Upper lobe of right lung (tissue), 1 donor: ENCODE measurements around the gene ALDH16A1. TPM values are rescaled to one million over a fixed set of nuclear protein-coding genes. Genes with fewer than 3 reads are reported as not detected.

ENCODE experiments used
- ATAC-seq: fragments of 200-7000 bp; cut with Tn5 transposase; one replicate; pipeline ENCODE4 v1.9.1; 2020; ENCODE audit warnings: mild to moderate bottlenecking, moderate library complexity
- DNase-seq: peaks from one replicate; pipeline ENCODE4 v3.0.0-alpha.2; 2020
- H3K27ac ChIP-seq: fragments of 200-600 bp; one replicate; pipeline ENCODE4 v1.8.0; 2022
- H3K27me3 ChIP-seq: fragments of 200-600 bp; one replicate; pipeline ENCODE4 v1.8.0; 2022; ENCODE audit warnings: mild to moderate bottlenecking
- H3K36me3 ChIP-seq: fragments of 200-600 bp; one replicate; pipeline ENCODE4 v1.8.0; 2022
- H3K4me1 ChIP-seq: fragments of 200-600 bp; one replicate; pipeline ENCODE4 v1.8.0; 2022
- H3K4me3 ChIP-seq: fragments of 200-600 bp; one replicate; pipeline ENCODE4 v1.8.0; 2022; ENCODE audit warnings: mild to moderate bottlenecking
- H3K9me3 ChIP-seq: fragments of 200-600 bp; one replicate; pipeline ENCODE4 v1.8.0; 2022
- intact Hi-C: fragments of 100-400 bp; cut with DNase I; formaldehyde crosslinking; loops from one replicate; pipeline ENCODE4 v1.11.0; 2022
- total RNA-seq: library from RNA; stranded (reverse); fragmentation: NEBNext Ultra II Directional; extraction: Animal tissue kit (Norgen Biotek cat#: 25700); gene quantifications from one replicate; pipeline ENCODE4 v1.2.1, GENCODE V29; 2021
- TF ChIP-seq, protein P1 (sequence below): fragments of 200-600 bp; IDR thresholded peaks from one replicate; pipeline ENCODE4 v1.8.0; 2022; ENCODE audit warnings: antibody characterized with exemption
- donor health status: DM: no; HTN: yes; CAD: no; lungs with severe emphysema.

The ALDH16A1 gene
- total RNA-seq, 1 donor from 2014 or later, result 32.3 TPM

DNA sequence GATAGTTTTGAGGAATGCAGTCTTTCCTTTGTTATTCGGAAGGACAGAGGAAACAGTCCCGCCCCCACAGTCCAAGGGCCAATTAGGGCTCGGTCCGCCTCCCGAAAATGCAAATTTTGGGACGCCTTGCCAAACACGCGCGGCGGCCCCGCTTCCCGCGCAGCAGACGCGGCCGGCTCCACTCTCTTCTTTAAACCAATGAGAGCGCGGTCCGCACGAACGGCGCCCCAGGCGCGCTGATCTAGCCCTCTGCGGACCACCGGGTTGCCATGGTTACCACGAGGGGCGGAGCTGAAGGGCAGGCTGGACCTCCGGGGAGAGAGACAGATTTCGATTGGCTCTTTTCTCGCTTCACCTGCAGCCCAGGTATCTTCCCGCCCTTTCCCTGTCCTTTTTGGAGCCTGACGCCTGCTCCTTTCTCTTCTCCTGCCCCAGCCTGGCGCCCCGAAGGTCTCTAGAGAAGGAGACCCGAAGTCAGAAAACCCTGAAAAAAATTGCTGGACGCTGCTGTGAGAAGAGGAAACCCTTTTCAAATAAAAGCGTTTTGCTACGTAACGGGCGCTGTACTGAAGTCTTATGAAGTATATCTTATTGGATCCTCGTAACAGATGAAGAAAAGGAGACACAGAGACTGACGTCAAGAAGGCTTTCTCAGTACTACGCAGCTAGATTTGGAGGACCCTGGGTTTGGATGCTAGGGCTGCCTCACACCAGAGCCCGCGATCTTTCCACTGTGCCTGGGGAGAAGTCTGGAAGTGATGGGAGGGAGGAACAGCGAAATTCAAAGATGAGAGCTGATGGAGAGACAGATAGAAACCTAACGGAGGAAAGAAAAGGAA is 31.8 kb upstream of the ALDH16A1 start:
- no peaks in the 10 kb centered on the region for H3K36me3 ChIP-seq
- TF ChIP-seq, protein P1, sequence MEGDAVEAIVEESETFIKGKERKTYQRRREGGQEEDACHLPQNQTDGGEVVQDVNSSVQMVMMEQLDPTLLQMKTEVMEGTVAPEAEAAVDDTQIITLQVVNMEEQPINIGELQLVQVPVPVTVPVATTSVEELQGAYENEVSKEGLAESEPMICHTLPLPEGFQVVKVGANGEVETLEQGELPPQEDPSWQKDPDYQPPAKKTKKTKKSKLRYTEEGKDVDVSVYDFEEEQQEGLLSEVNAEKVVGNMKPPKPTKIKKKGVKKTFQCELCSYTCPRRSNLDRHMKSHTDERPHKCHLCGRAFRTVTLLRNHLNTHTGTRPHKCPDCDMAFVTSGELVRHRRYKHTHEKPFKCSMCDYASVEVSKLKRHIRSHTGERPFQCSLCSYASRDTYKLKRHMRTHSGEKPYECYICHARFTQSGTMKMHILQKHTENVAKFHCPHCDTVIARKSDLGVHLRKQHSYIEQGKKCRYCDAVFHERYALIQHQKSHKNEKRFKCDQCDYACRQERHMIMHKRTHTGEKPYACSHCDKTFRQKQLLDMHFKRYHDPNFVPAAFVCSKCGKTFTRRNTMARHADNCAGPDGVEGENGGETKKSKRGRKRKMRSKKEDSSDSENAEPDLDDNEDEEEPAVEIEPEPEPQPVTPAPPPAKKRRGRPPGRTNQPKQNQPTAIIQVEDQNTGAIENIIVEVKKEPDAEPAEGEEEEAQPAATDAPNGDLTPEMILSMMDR, result no peak
- ATAC-seq (peak; percentile 79), DNase-seq (peak; percentile 84)
- peak overlapping the region; percentile 11 for H3K4me3 ChIP-seq
- H3K4me1 ChIP-seq, result peaks cover 13% of the 10 kb centered on the region
- H3K27ac ChIP-seq, result no peak overlapping the region
- H3K9me3 ChIP-seq, result no peaks in the 10 kb centered on the region
- intact Hi-C loops, result no loop called here
- H3K27me3 ChIP-seq, result peaks cover 48% of the 10 kb centered on the region

DNA sequence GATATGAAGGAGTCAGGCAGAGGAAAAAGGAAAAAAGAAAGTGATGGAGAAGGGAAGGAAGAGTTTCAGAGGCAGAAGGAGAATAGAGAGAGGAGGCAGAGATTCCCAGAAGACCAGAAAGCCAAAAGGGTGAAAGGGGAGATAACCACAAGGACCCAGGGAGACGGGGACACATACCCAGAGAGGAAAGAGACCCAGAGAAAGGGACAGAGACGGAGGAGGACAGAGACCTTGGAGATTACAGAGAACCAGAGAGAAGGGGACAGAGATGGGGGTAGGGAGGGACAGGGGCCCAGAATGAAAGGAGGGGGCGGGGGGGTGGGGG is 31.2 kb upstream of the ALDH16A1 start:
- Histone ChIP-seq H3K9me3 (no peaks in the 10 kb centered on the region), H3K27ac (no peak overlapping the region), H3K4me3 (no peak overlapping the region), H3K4me1 (peaks cover 13% of the 10 kb centered on the region), H3K27me3 (peaks cover 54% of the 10 kb centered on the region), H3K36me3 (no peaks in the 10 kb centered on the region)
- TF ChIP-seq, protein P1, result no peak
- ATAC-seq (no peak), DNase-seq (no peak)
- intact Hi-C loops, result no loop called here

DNA sequence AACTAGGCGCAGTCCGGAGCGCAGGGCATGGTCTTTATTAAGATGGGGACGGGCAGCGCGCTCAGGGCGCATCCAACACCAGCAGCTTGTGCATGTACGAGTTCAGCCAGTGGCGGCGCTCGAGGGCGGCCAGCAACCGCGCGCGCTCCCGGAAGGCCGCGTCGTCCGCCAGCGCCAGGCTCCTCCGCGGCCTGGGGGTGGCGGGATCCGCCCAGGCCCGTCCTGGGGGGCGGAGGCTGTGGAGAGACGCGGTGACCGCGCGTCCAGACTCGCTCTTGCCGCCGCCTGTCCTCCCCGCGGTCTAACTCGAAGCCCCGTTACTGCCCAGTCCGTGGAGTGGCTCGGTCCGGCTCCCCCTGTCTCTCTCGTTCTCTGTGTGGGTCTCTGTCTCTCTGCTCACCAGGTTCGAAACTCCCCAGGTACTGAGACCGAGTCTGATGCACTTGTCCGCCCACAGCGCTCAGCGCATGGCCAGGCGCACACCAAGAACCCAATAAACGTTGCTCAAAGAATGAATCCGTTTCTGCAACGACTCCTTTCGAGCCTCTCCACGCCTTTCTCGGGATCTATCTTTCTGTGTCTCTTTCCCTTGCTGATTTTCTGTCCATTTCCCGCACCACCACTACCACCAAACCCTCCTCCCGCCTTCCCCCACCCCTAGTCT is 30.5 kb upstream of the ALDH16A1 start:
- no peak for DNase-seq
- Histone ChIP-seq H3K4me3 (peak overlapping the region; percentile 16), H3K4me1 (peaks cover 13% of the 10 kb centered on the region), H3K9me3 (no peaks in the 10 kb centered on the region), H3K27ac (no peak overlapping the region), H3K36me3 (no peaks in the 10 kb centered on the region), H3K27me3 (peaks cover 61% of the 10 kb centered on the region)
- intact Hi-C loops, result no loop called here
- TF ChIP-seq, protein P1, result peak; percentile 42
- ATAC-seq, result peak; percentile 67

DNA sequence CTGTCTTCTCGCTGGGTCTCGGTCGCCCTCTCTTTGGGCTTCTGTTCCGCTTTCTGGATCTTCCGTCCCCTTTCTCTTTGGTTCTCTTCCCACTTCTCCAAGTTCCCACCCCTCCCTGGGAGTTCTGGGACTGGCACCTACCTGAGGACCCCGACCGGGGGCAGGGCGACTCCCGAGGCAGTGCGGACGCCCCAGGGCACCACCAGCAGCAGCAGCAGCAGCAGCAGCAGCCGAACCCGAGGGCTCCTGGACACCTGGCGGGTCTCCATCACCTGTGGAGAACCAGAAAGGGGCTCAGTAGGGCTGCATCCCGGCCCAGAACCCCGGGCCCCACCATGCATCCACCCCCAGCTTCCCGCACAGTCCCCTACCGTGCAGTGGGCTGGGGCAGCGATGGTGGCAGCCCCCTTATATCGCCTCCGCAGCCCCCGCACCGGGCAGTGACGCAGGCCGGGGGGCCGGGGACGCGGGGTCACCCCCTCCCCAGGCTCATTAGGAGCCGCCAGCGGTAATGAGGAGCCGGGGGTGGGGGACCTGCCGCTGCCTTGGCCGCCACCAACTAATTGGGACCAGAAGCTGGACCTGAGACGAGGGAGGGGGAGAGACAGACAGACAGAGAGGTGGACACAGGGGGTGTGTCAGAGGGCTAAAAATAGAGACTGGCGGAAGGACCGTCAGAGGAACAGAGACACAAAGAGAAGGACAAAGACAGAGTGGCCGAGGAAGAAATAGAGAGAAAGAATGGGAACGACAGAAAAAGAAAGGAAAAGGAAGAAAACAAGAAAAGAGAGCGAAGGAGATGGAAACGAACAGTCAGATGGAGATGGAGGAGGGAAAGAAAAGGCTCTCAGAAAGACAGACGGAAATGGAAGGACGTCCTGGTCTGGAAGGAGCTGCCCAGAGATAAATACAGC is 29.7 kb upstream of the ALDH16A1 start, which contains the start of gene PTH2:
PTH2 (minus strand) TSS at position 371 of the 914 bp plus-strand sequence; CDS start at position 269, 102 bp downstream.
- no peak for DNase-seq
- no peak within 1 kb of the TSS for H3K27ac ChIP-seq
- intact Hi-C loops, result no loop called here

DNA sequence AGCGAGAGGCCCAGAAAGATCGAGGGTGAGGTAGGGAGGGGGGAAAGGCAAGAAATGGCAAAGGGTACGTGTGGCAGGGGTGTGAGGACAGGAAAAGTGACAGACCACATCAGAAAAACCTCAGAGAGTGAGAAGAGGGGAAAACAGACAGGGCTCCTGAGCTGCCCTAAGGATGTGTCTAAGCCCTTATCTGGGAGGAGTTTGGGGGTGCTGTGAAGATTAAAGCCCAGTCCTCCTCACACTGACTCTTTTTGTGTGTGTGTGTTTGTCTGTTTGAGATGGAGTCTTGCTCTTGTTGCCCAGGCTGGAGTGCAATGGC is 29.1 kb upstream of the ALDH16A1 start:
- DNase-seq, result no peak
- TF ChIP-seq, protein P1, result no peak
- intact Hi-C loops, result no loop called here
- H3K27ac ChIP-seq, result no peak overlapping the region
- peaks cover 17% of the 10 kb centered on the region for H3K4me1 ChIP-seq
- ATAC-seq, result no peak
- no peaks in the 10 kb centered on the region for H3K9me3 ChIP-seq
- H3K36me3 ChIP-seq, result no peaks in the 10 kb centered on the region
- no peak overlapping the region for H3K4me3 ChIP-seq
- H3K27me3 ChIP-seq, result peaks cover 75% of the 10 kb centered on the region

More for the DNA sequence above, 29.7 kb upstream of the ALDH16A1 start, which contains the start of gene PTH2:
- H3K36me3 ChIP-seq, result no peaks in the 10 kb centered on the region
- H3K9me3 ChIP-seq, result no peaks in the 10 kb centered on the region
- peak within 1 kb of the TSS; percentile 16 for H3K4me3 ChIP-seq
- TF ChIP-seq, protein P1, result no peak
- peaks cover 17% of the 10 kb centered on the region for H3K4me1 ChIP-seq
- H3K27me3 ChIP-seq, result peaks cover 69% of the 10 kb centered on the region
- no peak for ATAC-seq
